ENCODE data around the gene ZNF70.

Gene ZNF70

DNA sequence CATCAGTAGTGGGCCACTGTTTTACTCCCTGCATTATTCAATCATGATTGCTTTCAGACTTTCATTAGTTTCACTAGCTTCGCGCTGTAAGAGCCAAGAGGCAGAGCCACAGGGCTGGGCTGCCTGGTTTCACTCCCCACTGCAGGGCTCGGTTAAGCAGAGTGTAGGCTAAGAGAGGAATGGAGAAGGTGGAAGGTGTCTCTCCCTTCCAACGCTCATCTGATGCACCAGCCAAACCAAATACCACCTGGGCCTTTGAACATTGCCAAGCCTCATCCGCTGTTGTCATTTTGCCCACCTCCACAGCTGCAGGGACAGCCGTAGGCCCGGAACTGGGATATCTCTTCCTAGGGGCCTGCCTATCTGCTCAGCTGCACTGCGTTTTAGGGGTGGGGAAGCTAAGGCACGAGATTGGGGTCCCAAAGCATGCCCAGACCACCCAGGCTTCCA is 35.4 kb upstream of the ZNF70 start:
- H3K27ac ChIP-seq (ENCODE audit: low read length), result peak overlapping the region; percentile 90
- no peaks in the 10 kb centered on the region for H3K9me3 ChIP-seq (ENCODE audit: control insufficient read depth in 1 of 2, low read length in 2 of 2)
- peaks cover 2 to 4% of the 10 kb centered on the region in 2 donors for H3K36me3 ChIP-seq (ENCODE audit: control insufficient read depth in 1 of 2, insufficient read depth in 2 of 2, low read length in 2 of 2)
- peak overlapping the region; percentile 60 to 87 for H3K4me3 ChIP-seq (ENCODE audit: low read depth in 1 of 2, low read length in 2 of 2)
- H3K27me3 ChIP-seq (ENCODE audit: low read depth, low read length), result no peaks in the 10 kb centered on the region
- peaks cover 9 to 32% of the 10 kb centered on the region in 2 donors for H3K4me1 ChIP-seq (ENCODE audit: control insufficient read depth in 1 of 2, insufficient read depth in 2 of 2, low read length in 2 of 2)

- Histone ChIP-seq H3K4me1 (ENCODE audit: control insufficient read depth in 1 of 2, insufficient read depth in 2 of 2, low read length in 2 of 2) (peaks cover 7 to 22% of the 10 kb centered on the region in 2 donors), H3K4me3 (ENCODE audit: low read depth in 1 of 2, low read length in 2 of 2) (no peak overlapping the region), H3K36me3 (ENCODE audit: control insufficient read depth in 1 of 2, insufficient read depth in 2 of 2, low read length in 2 of 2) (peaks cover 0 to 4% of the 10 kb centered on the region in 2 donors), H3K9me3 (ENCODE audit: control insufficient read depth in 1 of 2, low read length in 2 of 2) (no peaks in the 10 kb centered on the region), H3K27ac (ENCODE audit: low read length) (no peak overlapping the region), H3K27me3 (ENCODE audit: low read depth, low read length) (no peaks in the 10 kb centered on the region)
Observed at GRCh38 chr22:23784215-23784732, 33.4 kb upstream of the ZNF70 start.

DNA sequence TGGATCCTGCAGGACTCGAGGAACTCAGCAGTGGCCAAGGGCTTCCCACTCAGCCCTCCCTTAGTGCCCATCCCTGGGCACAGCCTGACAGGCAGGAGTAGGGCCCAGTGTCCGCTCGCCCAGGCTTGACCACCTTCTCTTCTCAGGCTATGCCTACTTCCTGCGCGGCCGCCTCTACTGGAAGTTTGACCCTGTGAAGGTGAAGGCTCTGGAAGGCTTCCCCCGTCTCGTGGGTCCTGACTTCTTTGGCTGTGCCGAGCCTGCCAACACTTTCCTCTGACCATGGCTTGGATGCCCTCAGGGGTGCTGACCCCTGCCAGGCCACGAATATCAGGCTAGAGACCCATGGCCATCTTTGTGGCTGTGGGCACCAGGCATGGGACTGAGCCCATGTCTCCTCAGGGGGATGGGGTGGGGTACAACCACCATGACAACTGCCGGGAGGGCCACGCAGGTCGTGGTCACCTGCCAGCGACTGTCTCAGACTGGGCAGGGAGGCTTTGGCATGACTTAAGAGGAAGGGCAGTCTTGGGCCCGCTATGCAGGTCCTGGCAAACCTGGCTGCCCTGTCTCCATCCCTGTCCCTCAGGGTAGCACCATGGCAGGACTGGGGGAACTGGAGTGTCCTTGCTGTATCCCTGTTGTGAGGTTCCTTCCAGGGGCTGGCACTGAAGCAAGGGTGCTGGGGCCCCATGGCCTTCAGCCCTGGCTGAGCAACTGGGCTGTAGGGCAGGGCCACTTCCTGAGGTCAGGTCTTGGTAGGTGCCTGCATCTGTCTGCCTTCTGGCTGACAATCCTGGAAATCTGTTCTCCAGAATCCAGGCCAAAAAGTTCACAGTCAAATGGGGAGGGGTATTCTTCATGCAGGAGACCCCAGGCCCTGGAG is 32.6 kb upstream of the ZNF70 start:
- Histone ChIP-seq H3K4me1 (ENCODE audit: control insufficient read depth in 1 of 2, insufficient read depth in 2 of 2, low read length in 2 of 2) (peaks cover 4 to 19% of the 10 kb centered on the region in 2 donors), H3K36me3 (ENCODE audit: control insufficient read depth in 1 of 2, insufficient read depth in 2 of 2, low read length in 2 of 2) (peaks cover 0 to 4% of the 10 kb centered on the region in 2 donors), H3K27me3 (ENCODE audit: low read depth, low read length) (no peaks in the 10 kb centered on the region), H3K9me3 (ENCODE audit: control insufficient read depth in 1 of 2, low read length in 2 of 2) (no peaks in the 10 kb centered on the region), H3K27ac (ENCODE audit: low read length) (no peak overlapping the region), H3K4me3 (ENCODE audit: low read depth in 1 of 2, low read length in 2 of 2) (no peak overlapping the region)

GRCh38 chr22:23782703-23783102 is 31.8 kb upstream of the ZNF70 start:
- peaks cover 0 to 17% of the 10 kb centered on the region in 2 donors for H3K4me1 ChIP-seq (ENCODE audit: control insufficient read depth in 1 of 2, insufficient read depth in 2 of 2, low read length in 2 of 2)
- H3K9me3 ChIP-seq (ENCODE audit: control insufficient read depth in 1 of 2, low read length in 2 of 2), result no peaks in the 10 kb centered on the region
- H3K27me3 ChIP-seq (ENCODE audit: low read depth, low read length), result no peaks in the 10 kb centered on the region
- H3K36me3 ChIP-seq (ENCODE audit: control insufficient read depth in 1 of 2, insufficient read depth in 2 of 2, low read length in 2 of 2), result peaks cover 0 to 4% of the 10 kb centered on the region in 2 donors
- H3K27ac ChIP-seq (ENCODE audit: low read length), result no peak overlapping the region
- no peak overlapping the region for H3K4me3 ChIP-seq (ENCODE audit: low read depth in 1 of 2, low read length in 2 of 2)

- H3K9me3 ChIP-seq (ENCODE audit: control insufficient read depth in 1 of 2, low read length in 2 of 2), result no peaks in the 10 kb centered on the region
- H3K27me3 ChIP-seq (ENCODE audit: low read depth, low read length), result no peaks in the 10 kb centered on the region
- H3K4me1 ChIP-seq (ENCODE audit: control insufficient read depth in 1 of 2, insufficient read depth in 2 of 2, low read length in 2 of 2), result peaks cover 0 to 18% of the 10 kb centered on the region in 2 donors
- no peak overlapping the region for H3K27ac ChIP-seq (ENCODE audit: low read length)
- no peak overlapping the region for H3K4me3 ChIP-seq (ENCODE audit: low read depth in 1 of 2, low read length in 2 of 2)
- H3K36me3 ChIP-seq (ENCODE audit: control insufficient read depth in 1 of 2, insufficient read depth in 2 of 2, low read length in 2 of 2), result peaks cover 0 to 4% of the 10 kb centered on the region in 2 donors
Observed at GRCh38 chr22:23782252-23782651, 31.3 kb upstream of the ZNF70 start.

DNA sequence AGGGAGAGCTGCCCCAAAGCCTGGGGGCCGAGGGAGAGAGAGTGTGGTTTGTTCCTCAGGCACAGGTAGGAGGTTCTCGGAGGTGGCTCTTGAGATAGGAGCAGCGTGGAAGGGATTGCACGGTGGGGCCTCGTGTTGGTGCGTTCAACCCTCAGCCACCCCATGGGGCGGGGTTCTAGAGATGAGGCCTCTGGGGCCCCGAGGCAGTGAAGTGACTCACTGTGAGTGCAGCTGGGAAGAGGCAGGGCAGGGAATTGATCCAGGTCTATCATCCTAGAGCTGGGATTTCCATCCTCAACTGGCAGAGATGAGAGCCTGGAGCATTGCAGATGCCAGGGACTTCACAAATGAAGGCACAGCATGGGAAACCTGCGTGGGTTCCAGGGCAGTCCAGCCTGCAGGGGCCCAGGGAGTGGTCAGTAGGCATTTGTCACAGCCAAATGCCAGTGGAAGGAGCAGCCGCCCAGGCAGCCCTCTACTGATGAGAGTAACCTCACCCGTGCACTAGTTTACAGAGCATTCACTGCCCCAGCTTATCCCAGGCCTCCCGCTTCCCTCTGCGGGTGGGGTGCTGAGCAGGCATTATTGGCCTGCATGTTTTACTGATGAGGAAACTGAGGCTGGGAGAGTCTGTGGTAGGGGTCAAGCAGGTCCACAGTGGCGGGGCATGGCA is 30.7 kb upstream of the ZNF70 start:
- no peaks in the 10 kb centered on the region for H3K27me3 ChIP-seq (ENCODE audit: low read depth, low read length)
- H3K36me3 ChIP-seq (ENCODE audit: control insufficient read depth in 1 of 2, insufficient read depth in 2 of 2, low read length in 2 of 2), result no peaks in the 10 kb centered on the region
- no peak overlapping the region for H3K4me3 ChIP-seq (ENCODE audit: low read depth in 1 of 2, low read length in 2 of 2)
- no peaks in the 10 kb centered on the region for H3K9me3 ChIP-seq (ENCODE audit: control insufficient read depth in 1 of 2, low read length in 2 of 2)
- H3K4me1 ChIP-seq (ENCODE audit: control insufficient read depth in 1 of 2, insufficient read depth in 2 of 2, low read length in 2 of 2), result peaks cover 0 to 17% of the 10 kb centered on the region in 2 donors
- no peak overlapping the region for H3K27ac ChIP-seq (ENCODE audit: low read length)

GRCh38 chr22:23781065-23781464 is 30.2 kb upstream of the ZNF70 start:
- Histone ChIP-seq H3K36me3 (ENCODE audit: control insufficient read depth in 1 of 2, insufficient read depth in 2 of 2, low read length in 2 of 2) (no peaks in the 10 kb centered on the region), H3K4me1 (ENCODE audit: control insufficient read depth in 1 of 2, insufficient read depth in 2 of 2, low read length in 2 of 2) (peaks cover 0 to 11% of the 10 kb centered on the region in 2 donors), H3K4me3 (ENCODE audit: low read depth in 1 of 2, low read length in 2 of 2) (no peak overlapping the region), H3K27ac (ENCODE audit: low read length) (no peak overlapping the region), H3K27me3 (ENCODE audit: low read depth, low read length) (no peaks in the 10 kb centered on the region), H3K9me3 (ENCODE audit: control insufficient read depth in 1 of 2, low read length in 2 of 2) (no peaks in the 10 kb centered on the region)

- H3K36me3 ChIP-seq (ENCODE audit: control insufficient read depth in 1 of 2, insufficient read depth in 2 of 2, low read length in 2 of 2), result no peaks in the 10 kb centered on the region
- peaks cover 0 to 9% of the 10 kb centered on the region in 2 donors for H3K4me1 ChIP-seq (ENCODE audit: control insufficient read depth in 1 of 2, insufficient read depth in 2 of 2, low read length in 2 of 2)
- no peaks in the 10 kb centered on the region for H3K9me3 ChIP-seq (ENCODE audit: control insufficient read depth in 1 of 2, low read length in 2 of 2)
- no peak overlapping the region for H3K27ac ChIP-seq (ENCODE audit: low read length)
- no peaks in the 10 kb centered on the region for H3K27me3 ChIP-seq (ENCODE audit: low read depth, low read length)
- H3K4me3 ChIP-seq (ENCODE audit: low read depth in 1 of 2, low read length in 2 of 2), result no peak overlapping the region
Observed at GRCh38 chr22:23780146-23780748, 29.3 kb upstream of the ZNF70 start.

DNA sequence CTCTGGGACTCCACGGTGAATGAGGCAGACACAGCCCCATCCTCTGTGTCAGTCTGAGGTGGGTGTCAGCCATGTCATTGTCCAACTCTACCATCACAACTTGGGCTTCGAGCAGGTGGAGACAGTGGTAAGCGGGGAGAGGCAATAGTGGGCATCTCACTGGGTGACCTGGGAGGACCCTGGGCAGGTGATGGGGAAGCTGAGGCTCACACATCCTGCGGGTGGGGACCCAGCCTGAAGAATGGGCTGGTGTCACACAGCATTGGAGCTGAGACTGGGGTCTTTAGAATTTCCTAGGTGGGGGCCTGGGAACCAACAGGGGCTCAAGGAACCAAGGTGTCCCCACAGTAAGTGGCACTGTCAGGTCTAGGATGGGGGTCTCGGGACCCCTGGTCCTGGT is 28.8 kb upstream of the ZNF70 start:
- Histone ChIP-seq H3K9me3 (ENCODE audit: control insufficient read depth in 1 of 2, low read length in 2 of 2) (no peaks in the 10 kb centered on the region), H3K36me3 (ENCODE audit: control insufficient read depth in 1 of 2, insufficient read depth in 2 of 2, low read length in 2 of 2) (no peaks in the 10 kb centered on the region), H3K4me1 (ENCODE audit: control insufficient read depth in 1 of 2, insufficient read depth in 2 of 2, low read length in 2 of 2) (peaks cover 4 to 15% of the 10 kb centered on the region in 2 donors), H3K27me3 (ENCODE audit: low read depth, low read length) (no peaks in the 10 kb centered on the region), H3K27ac (ENCODE audit: low read length) (no peak overlapping the region), H3K4me3 (ENCODE audit: low read depth in 1 of 2, low read length in 2 of 2) (no peak overlapping the region)

- H3K4me1 ChIP-seq (ENCODE audit: control insufficient read depth in 1 of 2, insufficient read depth in 2 of 2, low read length in 2 of 2), result peaks cover 10 to 21% of the 10 kb centered on the region in 2 donors
- no peaks in the 10 kb centered on the region for H3K27me3 ChIP-seq (ENCODE audit: low read depth, low read length)
- no peaks in the 10 kb centered on the region for H3K9me3 ChIP-seq (ENCODE audit: control insufficient read depth in 1 of 2, low read length in 2 of 2)
- H3K27ac ChIP-seq (ENCODE audit: low read length), result no peak overlapping the region
- no peak overlapping the region for H3K4me3 ChIP-seq (ENCODE audit: low read depth in 1 of 2, low read length in 2 of 2)
- no peaks in the 10 kb centered on the region for H3K36me3 ChIP-seq (ENCODE audit: control insufficient read depth in 1 of 2, insufficient read depth in 2 of 2, low read length in 2 of 2)
Observed at GRCh38 chr22:23779083-23779482, 28.2 kb upstream of the ZNF70 start.

DNA sequence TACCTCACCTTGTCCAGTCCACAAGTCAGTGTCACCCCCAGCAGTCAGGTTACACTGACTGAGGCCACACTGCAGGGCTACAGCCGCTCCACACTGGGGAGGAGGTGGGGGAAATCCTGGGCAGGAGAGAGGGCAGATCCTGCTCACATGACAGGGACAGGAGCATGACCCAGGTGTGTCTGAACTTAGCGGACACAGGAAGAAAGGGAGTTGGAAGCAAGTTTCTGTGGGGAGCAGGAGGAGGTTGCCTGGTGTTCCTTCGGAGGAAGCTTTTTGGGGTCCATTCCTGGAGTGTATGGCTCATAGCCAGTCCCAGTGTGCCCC is 27.6 kb upstream of the ZNF70 start:
- Histone ChIP-seq H3K9me3 (ENCODE audit: control insufficient read depth in 1 of 2, low read length in 2 of 2) (no peaks in the 10 kb centered on the region), H3K36me3 (ENCODE audit: control insufficient read depth in 1 of 2, insufficient read depth in 2 of 2, low read length in 2 of 2) (no peaks in the 10 kb centered on the region), H3K27me3 (ENCODE audit: low read depth, low read length) (no peaks in the 10 kb centered on the region), H3K4me1 (ENCODE audit: control insufficient read depth in 1 of 2, insufficient read depth in 2 of 2, low read length in 2 of 2) (peaks cover 10 to 27% of the 10 kb centered on the region in 2 donors), H3K27ac (ENCODE audit: low read length) (no peak overlapping the region), H3K4me3 (ENCODE audit: low read depth in 1 of 2, low read length in 2 of 2) (no peak overlapping the region)

Measured in muscle layer of duodenum (tissue), 2 donors.